ENCODE results near the gene DCANP1.

DCANP1 gene

GRCh38 chr5:135481387-135481786 is 34.2 kb upstream of the DCANP1 start:
- DNase-seq (ENCODE audit: extremely low read depth in 1 of 2, low read depth in 1 of 2): no peak

- DNase-seq (ENCODE audit: extremely low read depth in 1 of 2, low read depth in 1 of 2): no peak
Observed at GRCh38 chr5:135480511-135480910, 33.4 kb upstream of the DCANP1 start.

GRCh38 chr5:135478938-135479337 is 31.8 kb upstream of the DCANP1 start:
- no peak for DNase-seq (ENCODE audit: extremely low read depth in 1 of 2, low read depth in 1 of 2)

- DNase-seq (ENCODE audit: extremely low read depth in 1 of 2, low read depth in 1 of 2): no peak
Observed at GRCh38 chr5:135477613-135478066, 30.5 kb upstream of the DCANP1 start.

GRCh38 chr5:135476615-135477581 is 29.8 kb upstream of the DCANP1 start:
- DNase-seq (ENCODE audit: extremely low read depth in 1 of 2, low read depth in 1 of 2): no peak

- DNase-seq (ENCODE audit: extremely low read depth in 1 of 2, low read depth in 1 of 2): no peak
Observed at GRCh38 chr5:135473956-135474670, 27.0 kb upstream of the DCANP1 start.

- no peak for DNase-seq (ENCODE audit: extremely low read depth in 1 of 2, low read depth in 1 of 2)
Observed at GRCh38 chr5:135472141-135472540, 25.0 kb upstream of the DCANP1 start.

GRCh38 chr5:135471726-135472125 is 24.6 kb upstream of the DCANP1 start:
- DNase-seq (ENCODE audit: extremely low read depth in 1 of 2, low read depth in 1 of 2): no peak

- no peak for DNase-seq (ENCODE audit: extremely low read depth in 1 of 2, low read depth in 1 of 2)
Observed at GRCh38 chr5:135469911-135470310, 22.8 kb upstream of the DCANP1 start.

GRCh38 chr5:135468541-135468940 is 21.4 kb upstream of the DCANP1 start:
- no peak for DNase-seq (ENCODE audit: extremely low read depth in 1 of 2, low read depth in 1 of 2)

GRCh38 chr5:135467871-135468485 is 20.8 kb upstream of the DCANP1 start:
- no peak for DNase-seq (ENCODE audit: extremely low read depth in 1 of 2, low read depth in 1 of 2)

GRCh38 chr5:135467051-135467625 is 20.0 kb upstream of the DCANP1 start:
- no peak for DNase-seq (ENCODE audit: extremely low read depth in 1 of 2, low read depth in 1 of 2)

GRCh38 chr5:135466178-135467050 is 19.3 kb upstream of the DCANP1 start:
- peak; percentile 12 to 56 for DNase-seq (ENCODE audit: extremely low read depth in 1 of 2, low read depth in 1 of 2)

- DNase-seq (ENCODE audit: extremely low read depth in 1 of 2, low read depth in 1 of 2): no peak
Observed at GRCh38 chr5:135465391-135466122, 18.4 kb upstream of the DCANP1 start.

GRCh38 chr5:135462304-135462703 is 15.2 kb upstream of the DCANP1 start:
- DNase-seq (ENCODE audit: extremely low read depth in 1 of 2, low read depth in 1 of 2): no peak

GRCh38 chr5:135461481-135462151 is 14.5 kb upstream of the DCANP1 start:
- no peak for DNase-seq (ENCODE audit: extremely low read depth in 1 of 2, low read depth in 1 of 2)

GRCh38 chr5:135460246-135461033 is 13.3 kb upstream of the DCANP1 start:
- DNase-seq (ENCODE audit: extremely low read depth in 1 of 2, low read depth in 1 of 2): no peak

- no peak for DNase-seq (ENCODE audit: extremely low read depth in 1 of 2, low read depth in 1 of 2)
Observed at GRCh38 chr5:135458921-135459331, 11.8 kb upstream of the DCANP1 start.

Data from activated CD8-positive, alpha-beta memory T cell treated with anti-CD3 and anti-CD28 coated beads for 1 hour (primary cell).